CD4-positive, alpha-beta T cell treated with Interleukin-4 for 1 hour (primary cell): ENCODE results near the gene FNIP1.
"Not testable (repeated sequence)": the region's sequence is repeated elsewhere in the genome, so short reads cannot be mapped to it uniquely, and the experiment has no call there.

ENCODE experiments used
- DNase-seq, 2 donors: peaks; one replicate each; pipeline ENCODE4 v3.0.0-alpha.2; 2020 to 2022

The FNIP1 gene

GRCh38 chr5:131749723-131750470 lies 46.9 kb downstream of the FNIP1 start:
- no peak for DNase-seq

- DNase-seq: no peak
These were observed 47.7 kb downstream of the FNIP1 start for GRCh38 chr5:131749138-131749537.

GRCh38 chr5:131747180-131748105 lies 49.4 kb downstream of the FNIP1 start:
- DNase-seq: peak in 1 of 2 donors; percentile 22

- no peak for DNase-seq
These were observed 50.4 kb downstream of the FNIP1 start for GRCh38 chr5:131746423-131746822.

GRCh38 chr5:131745703-131746102 lies 51.1 kb downstream of the FNIP1 start:
- no peak for DNase-seq

- DNase-seq: no peak
These were observed 51.7 kb downstream of the FNIP1 start for GRCh38 chr5:131745155-131745554.

GRCh38 chr5:131740477-131740876 lies 56.3 kb downstream of the FNIP1 start:
- no peak for DNase-seq

- DNase-seq: no peak
These were observed 61.4 kb downstream of the FNIP1 start for GRCh38 chr5:131735393-131735792.

GRCh38 chr5:131734939-131735338 lies 61.9 kb downstream of the FNIP1 start:
- DNase-seq: not testable (repeated sequence)

GRCh38 chr5:131729292-131729691 lies 67.5 kb downstream of the FNIP1 start:
- not testable (repeated sequence) for DNase-seq

- not testable (repeated sequence) for DNase-seq
These were observed 72.7 kb downstream of the FNIP1 start for GRCh38 chr5:131724089-131724488.

GRCh38 chr5:131720714-131721113 lies 76.1 kb downstream of the FNIP1 start:
- no peak for DNase-seq

GRCh38 chr5:131719564-131719963 lies 77.3 kb downstream of the FNIP1 start:
- no peak for DNase-seq

GRCh38 chr5:131718487-131719014 lies 78.3 kb downstream of the FNIP1 start:
- DNase-seq: no peak

- DNase-seq: not testable (repeated sequence)
These were observed 79.7 kb downstream of the FNIP1 start for GRCh38 chr5:131717164-131717563.

- no peak for DNase-seq
These were observed 80.2 kb downstream of the FNIP1 start for GRCh38 chr5:131716650-131717049.

- no peak for DNase-seq
These were observed 86.4 kb downstream of the FNIP1 start for GRCh38 chr5:131710391-131710790.

- no peak for DNase-seq
These were observed 87.8 kb downstream of the FNIP1 start for GRCh38 chr5:131709043-131709442.

- peak in 1 of 2 donors; percentile 33 for DNase-seq
These were observed 90.5 kb downstream of the FNIP1 start for GRCh38 chr5:131706281-131706680.

- DNase-seq: no peak
These were observed 101.9 kb downstream of the FNIP1 start for GRCh38 chr5:131694926-131695325.

GRCh38 chr5:131693894-131694293 lies 102.9 kb downstream of the FNIP1 start:
- DNase-seq: no peak

GRCh38 chr5:131685516-131686171 lies 111.2 kb downstream of the FNIP1 start:
- no peak for DNase-seq

GRCh38 chr5:131684595-131684994 lies 112.2 kb downstream of the FNIP1 start:
- no peak for DNase-seq
